Type B pancreatic cell (in vitro differentiated cells): Measurements from ENCODE around the gene KRT16. TPM values are rescaled to one million over a fixed set of nuclear protein-coding genes. Genes with fewer than 3 reads are reported as not detected.
"Not testable (repeated sequence)": the region's sequence is repeated elsewhere in the genome, so short reads cannot be mapped to it uniquely, and the experiment has no call there.

Experiments
- DNase-seq: peaks from one replicate; pipeline ENCODE4 v3.0.0; 2021; ENCODE audit warnings: mixed read lengths; ENCODE audit not compliant: unreplicated experiment; ENCODE audit errors: extremely low spot score
- H3K27ac Mint-ChIP-seq: 2 replicates; pipeline ENCODE4 v1.8.0; 2021; ENCODE audit warnings: mild to moderate bottlenecking, mixed read lengths
- H3K27me3 Mint-ChIP-seq: 2 replicates; pipeline ENCODE4 v1.8.0; 2021; ENCODE audit warnings: mixed read lengths
- H3K36me3 Mint-ChIP-seq: 2 replicates; pipeline ENCODE4 v1.8.0; 2021; ENCODE audit warnings: mixed read lengths
- H3K4me1 Mint-ChIP-seq: one replicate; pipeline ENCODE4 v1.8.0; 2021; ENCODE audit warnings: mixed read lengths; ENCODE audit not compliant: unreplicated experiment
- H3K4me3 Mint-ChIP-seq: 2 replicates; pipeline ENCODE4 v1.8.0; 2021; ENCODE audit warnings: mild to moderate bottlenecking, mixed read lengths
- H3K9me3 Mint-ChIP-seq: 2 replicates; pipeline ENCODE4 v1.8.0; 2021; ENCODE audit warnings: mixed read lengths
- CTCF ChIP-seq: fragments of 200-600 bp; sonication (generic); conservative IDR thresholded peaks from 2 replicates; pipeline ENCODE4 v1.5.0; 2021; ENCODE audit warnings: antibody characterized with exemption, mild to moderate bottlenecking
- total RNA-seq: library from RNA; stranded (reverse); gene quantifications from 2 replicates; pipeline ENCODE4 v1.2.1, GENCODE V29; 2021; ENCODE audit warnings: low replicate concordance

KRT16 gene
- total RNA-seq, 1 donor from 2014 or later, result 1.5 TPM

DNA sequence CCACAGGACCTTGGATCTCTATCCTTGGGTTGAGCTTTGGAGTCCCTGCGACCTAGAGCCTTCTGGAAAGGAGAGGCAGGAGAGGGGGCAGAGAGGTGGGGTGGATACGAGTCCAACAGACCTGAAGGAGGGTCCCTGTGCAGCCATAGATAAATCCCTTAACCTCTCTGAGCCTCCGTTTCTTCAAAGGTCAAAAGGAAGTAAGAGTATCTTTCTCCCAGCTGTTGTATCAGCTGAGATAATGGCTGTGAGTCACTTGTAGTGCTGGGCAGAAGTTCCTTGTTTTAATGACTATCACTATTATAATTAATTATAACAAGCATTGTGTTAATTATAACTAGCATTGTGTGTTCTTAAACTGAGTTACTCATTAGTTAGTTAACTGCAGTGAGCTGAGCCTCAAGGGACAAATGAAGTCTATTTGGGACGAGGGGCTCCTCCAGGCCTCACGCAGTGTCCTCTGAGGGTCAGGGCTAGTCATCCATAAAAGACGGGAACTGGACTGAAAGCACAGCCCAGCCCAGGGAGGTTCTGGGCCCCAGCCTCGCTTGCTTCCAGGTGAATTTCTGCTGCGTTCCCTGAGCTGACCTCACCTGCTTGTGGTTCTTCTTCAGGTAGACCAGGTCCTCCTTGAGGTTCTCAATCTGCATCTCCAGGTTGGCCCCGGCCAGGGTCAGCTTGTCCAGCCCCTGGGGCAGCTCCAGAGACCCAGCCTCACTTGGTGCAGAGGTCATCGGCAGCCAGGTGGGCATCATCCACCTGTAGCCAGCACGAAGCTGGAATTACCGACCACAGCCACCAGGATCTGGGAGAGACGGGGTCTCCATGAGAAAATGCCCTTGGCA is 17.5 kb upstream of the KRT16 start:
- H3K4me3 Mint-ChIP-seq, result no peak overlapping the region
- H3K9me3 Mint-ChIP-seq, result no peaks in the 10 kb centered on the region
- TF ChIP-seq CTCF, result no peak
- DNase-seq, result no peak
- peaks cover 12% of the 10 kb centered on the region for H3K4me1 Mint-ChIP-seq
- no peaks in the 10 kb centered on the region for H3K27me3 Mint-ChIP-seq
- no peaks in the 10 kb centered on the region for H3K36me3 Mint-ChIP-seq
- no peak overlapping the region for H3K27ac Mint-ChIP-seq

GRCh38 chr17:41629316-41629715 is 16.7 kb upstream of the KRT16 start:
- Mint-ChIP-seq H3K4me1 (peaks cover 14% of the 10 kb centered on the region), H3K4me3 (no peak overlapping the region), H3K27ac (peak overlapping the region; percentile 59), H3K36me3 (no peaks in the 10 kb centered on the region), H3K9me3 (no peaks in the 10 kb centered on the region), H3K27me3 (peaks cover 4% of the 10 kb centered on the region)
- TF ChIP-seq CTCF, result no peak
- DNase-seq, result no peak

GRCh38 chr17:41628621-41629255 is 16.2 kb upstream of the KRT16 start:
- H3K9me3 Mint-ChIP-seq, H3K36me3 Mint-ChIP-seq, H3K4me3 Mint-ChIP-seq, H3K27me3 Mint-ChIP-seq, DNase-seq: not testable (repeated sequence)
- H3K4me1 Mint-ChIP-seq, result peaks cover 14% of the 10 kb centered on the region
- peak overlapping the region; percentile 59 for H3K27ac Mint-ChIP-seq

DNA sequence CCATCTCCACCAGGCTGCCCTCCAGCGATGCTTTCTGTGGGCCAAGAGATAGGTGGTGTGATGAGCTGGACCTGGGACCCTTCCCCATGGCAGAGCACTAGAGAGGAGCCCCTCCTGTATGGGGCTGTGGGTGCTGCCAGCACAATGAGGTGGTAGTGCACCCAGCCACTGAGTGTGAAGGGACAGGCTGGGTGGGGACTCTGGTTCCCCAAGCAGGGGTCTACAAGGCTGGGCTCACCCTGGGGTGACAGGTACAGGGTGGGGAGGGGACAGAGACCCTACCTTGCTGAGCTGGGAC is 15.5 kb upstream of the KRT16 start:
- not testable (repeated sequence) for H3K9me3 Mint-ChIP-seq, H3K36me3 Mint-ChIP-seq, H3K4me3 Mint-ChIP-seq, H3K27me3 Mint-ChIP-seq, DNase-seq
- Mint-ChIP-seq H3K27ac (peak overlapping the region; percentile 67), H3K4me1 (peaks cover 14% of the 10 kb centered on the region)

DNA sequence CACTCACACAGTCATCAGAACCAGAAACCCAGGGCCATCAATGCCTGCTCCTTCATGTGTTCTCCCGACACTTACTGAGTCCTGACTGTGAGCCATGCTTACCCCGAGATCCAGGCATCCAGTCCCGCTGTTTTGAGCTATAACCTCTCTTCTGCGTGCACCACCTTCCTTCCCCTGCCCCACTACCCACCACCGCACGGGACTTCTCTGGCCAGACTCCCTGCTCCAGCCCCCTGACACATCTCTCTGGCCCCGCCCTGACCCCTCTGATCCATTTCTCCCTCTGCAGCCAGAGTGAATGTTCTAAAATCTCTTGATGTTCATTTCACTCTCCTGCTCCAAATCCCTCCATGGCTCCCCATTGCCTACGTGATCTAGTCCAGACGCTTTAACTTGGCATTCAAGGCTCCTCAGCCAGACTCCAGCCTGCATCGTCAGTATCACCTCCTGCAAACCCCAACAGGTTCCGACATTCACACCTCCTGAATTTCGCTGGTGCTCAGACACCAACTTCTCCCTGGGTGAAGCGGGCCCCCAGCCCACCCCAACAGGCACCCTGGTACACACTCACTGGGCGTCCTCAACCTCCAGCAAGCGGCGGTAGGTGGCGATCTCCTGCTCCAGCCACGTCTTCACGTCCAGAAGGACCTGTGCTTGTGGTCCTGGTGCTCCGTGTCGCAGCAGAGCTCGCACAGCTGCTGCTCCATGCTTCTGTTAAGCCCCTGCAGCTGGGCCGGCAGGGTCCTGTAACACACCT is 14.9 kb upstream of the KRT16 start:
- no peaks in the 10 kb centered on the region for H3K9me3 Mint-ChIP-seq
- DNase-seq, result no peak
- peak overlapping the region; percentile 67 for H3K27ac Mint-ChIP-seq
- no peaks in the 10 kb centered on the region for H3K36me3 Mint-ChIP-seq
- no peak for TF ChIP-seq CTCF
- peaks cover 4% of the 10 kb centered on the region for H3K27me3 Mint-ChIP-seq
- H3K4me3 Mint-ChIP-seq, result no peak overlapping the region
- H3K4me1 Mint-ChIP-seq, result peaks cover 14% of the 10 kb centered on the region

GRCh38 chr17:41626914-41627295 is 14.3 kb upstream of the KRT16 start:
- Mint-ChIP-seq H3K27ac (peak overlapping the region; percentile 67), H3K4me1 (peaks cover 14% of the 10 kb centered on the region)
- DNase-seq, H3K9me3 Mint-ChIP-seq, H3K27me3 Mint-ChIP-seq, H3K36me3 Mint-ChIP-seq, H3K4me3 Mint-ChIP-seq: not testable (repeated sequence)

DNA sequence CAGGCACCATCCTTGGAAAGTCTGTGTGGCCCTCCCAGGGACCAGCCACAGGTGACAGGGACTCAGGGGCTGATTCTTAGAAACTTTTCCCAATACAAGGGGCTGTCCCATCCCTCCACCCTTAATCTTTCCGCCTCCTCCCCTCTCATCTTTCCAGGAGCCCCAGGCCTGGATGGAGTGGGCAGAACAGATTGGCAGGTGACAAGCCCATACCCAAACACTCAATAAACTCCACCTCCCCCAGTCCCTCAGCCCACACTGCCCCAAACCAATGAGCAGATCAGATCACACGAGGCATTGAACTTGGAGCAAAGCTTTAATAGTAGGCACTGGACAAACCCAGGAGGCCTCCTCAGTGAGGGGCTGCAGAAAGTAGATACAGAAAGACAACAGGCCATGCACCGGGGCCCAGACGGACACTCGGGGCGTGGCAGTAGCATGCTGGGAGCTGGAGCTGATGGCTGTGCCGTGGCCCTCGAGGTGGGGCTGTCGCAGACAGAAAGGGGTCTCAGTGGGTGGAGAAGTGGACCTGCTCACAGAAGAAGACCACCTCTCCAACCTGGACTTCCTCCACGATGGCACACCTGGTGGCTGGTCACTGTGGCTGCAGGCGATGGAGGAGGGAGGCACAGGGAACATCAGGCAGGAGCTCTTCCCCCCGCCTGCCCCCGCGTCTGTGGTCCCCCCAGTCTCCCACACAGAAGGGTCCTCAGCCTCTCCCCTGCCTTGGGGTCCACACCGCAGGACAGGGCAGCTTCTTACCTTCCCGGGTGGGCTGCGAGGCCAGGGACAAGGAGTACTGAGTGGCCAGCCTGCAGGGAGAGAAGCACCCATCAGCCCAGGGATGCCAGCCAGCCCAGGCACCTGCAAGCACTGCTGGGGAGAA is 13.7 kb upstream of the KRT16 start:
- H3K27me3 Mint-ChIP-seq, result not testable (repeated sequence)

More for the DNA sequence above, 13.7 kb upstream of the KRT16 start:
- peaks cover 17% of the 10 kb centered on the region for H3K4me1 Mint-ChIP-seq
- H3K36me3 Mint-ChIP-seq, DNase-seq, H3K9me3 Mint-ChIP-seq, H3K4me3 Mint-ChIP-seq: not testable (repeated sequence)
- H3K27ac Mint-ChIP-seq, result peak overlapping the region; percentile 99
